Stimulated activated CD8-positive, alpha-beta memory T cell treated with anti-CD3 and anti-CD28 coated beads, Interleukin-4, amount 100 ng/mL, for 4 hours (primary cell): ENCODE results near the gene RABL6.
"Not testable (repeated sequence)": the region's sequence is repeated elsewhere in the genome, so short reads cannot be mapped to it uniquely, and the experiment has no call there.

Experiments used
- DNase-seq, 2 donors: peaks; one replicate each; pipeline ENCODE4 v3.0.0-alpha.2; 2020; ENCODE audit warnings: low read depth in 2 of 2, low spot score in 1 of 2

Gene RABL6

GRCh38 chr9:136807281-136808074 is at the start of gene RABL6:
TSS of gene RABL6 (plus strand) at chr9:136807948. CDS start at chr9:136808197, 249 bp downstream.
- peak; percentile 49 to 58 for DNase-seq

- no peak for DNase-seq
Measured at GRCh38 chr9:136759001-136759400, 48.7 kb upstream of the RABL6 start.

- DNase-seq = no peak
Measured at GRCh38 chr9:136759436-136760325, 48.1 kb upstream of the RABL6 start.

- no peak for DNase-seq
Measured at GRCh38 chr9:136760424-136760823, 47.3 kb upstream of the RABL6 start.

- not testable (repeated sequence) for DNase-seq
Measured at GRCh38 chr9:136760834-136761544, 46.8 kb upstream of the RABL6 start.

- DNase-seq = no peak
Measured at GRCh38 chr9:136761545-136761981, 46.2 kb upstream of the RABL6 start.

GRCh38 chr9:136762221-136762691 is 45.5 kb upstream of the RABL6 start:
- no peak for DNase-seq

- no peak for DNase-seq
Measured at GRCh38 chr9:136762915-136763648, 44.7 kb upstream of the RABL6 start.

GRCh38 chr9:136763649-136764035 is 44.1 kb upstream of the RABL6 start:
- no peak for DNase-seq

GRCh38 chr9:136764301-136764891 is 43.4 kb upstream of the RABL6 start, which contains the start of gene LCN15:
TSS of gene LCN15 (minus strand) at chr9:136764518. CDS start at chr9:136764488, 30 bp downstream.
- DNase-seq = no peak

- no peak for DNase-seq
Measured at GRCh38 chr9:136765041-136765440, 42.7 kb upstream of the RABL6 start.

GRCh38 chr9:136765745-136766409 is 41.9 kb upstream of the RABL6 start:
- DNase-seq = not testable (repeated sequence)

- DNase-seq = not testable (repeated sequence)
Measured at GRCh38 chr9:136766410-136767120, 41.2 kb upstream of the RABL6 start.

- DNase-seq = no peak
Measured at GRCh38 chr9:136769710-136770191, 38.0 kb upstream of the RABL6 start.

- DNase-seq = no peak
Measured at GRCh38 chr9:136771907-136772415, 35.8 kb upstream of the RABL6 start.

GRCh38 chr9:136773386-136774044 is 34.2 kb upstream of the RABL6 start:
- DNase-seq = no peak

- no peak for DNase-seq
Measured at GRCh38 chr9:136774416-136775045, 33.2 kb upstream of the RABL6 start.
